MG63 (cell line): ENCODE results near the gene ZNF282. TPM values are rescaled to one million over a fixed set of nuclear protein-coding genes. Genes with fewer than 3 reads are reported as not detected.
"Not testable (repeated sequence)": the region's sequence is repeated elsewhere in the genome, so short reads cannot be mapped to it uniquely, and the experiment has no call there.

ENCODE experiments used
- DNase-seq: peaks from one replicate; pipeline ENCODE4 v3.0.0-alpha.2; 2020
- H3K27me3 ChIP-seq: fragments of 250-450 bp; sonication (Bioruptor Pico); 2 replicates; pipeline ENCODE4 v1.5.1; 2020; ENCODE audit warnings: mild to moderate bottlenecking, moderate library complexity
- H3K36me3 ChIP-seq: fragments of 250-450 bp; sonication (Bioruptor Pico); 2 replicates; pipeline ENCODE4 v1.5.1; 2020; ENCODE audit warnings: mild to moderate bottlenecking, moderate library complexity
- H3K4me3 ChIP-seq: fragments of 250-450 bp; sonication (Bioruptor Pico); 2 replicates; pipeline ENCODE4 v1.5.1; 2020; ENCODE audit warnings: mild to moderate bottlenecking, moderate library complexity
- H3K9me3 ChIP-seq: fragments of 250-450 bp; sonication (Bioruptor Pico); 2 replicates; pipeline ENCODE4 v1.5.1; 2020; ENCODE audit warnings: mild to moderate bottlenecking, moderate library complexity
- total RNA-seq: library from RNA; depleted of rRNA; stranded (reverse); fragments of >200 nt; shearing (Covaris generic); gene quantifications from 2 replicates; pipeline ENCODE4 v1.2.3, GENCODE V29; 2014; ENCODE audit warnings: low replicate concordance

ZNF282 gene
- total RNA-seq, 1 experiment from 2014 or later, result 10.8 TPM

GRCh38 chr7:149232362-149232761 is 37.0 kb downstream of the ZNF282 start:
- H3K4me3 ChIP-seq, result no peak overlapping the region
- no peaks in the 10 kb centered on the region for H3K36me3 ChIP-seq
- DNase-seq, result no peak
- no peaks in the 10 kb centered on the region for H3K27me3 ChIP-seq
- H3K9me3 ChIP-seq, result no peaks in the 10 kb centered on the region

- not testable (repeated sequence) for H3K9me3 ChIP-seq, H3K4me3 ChIP-seq, H3K27me3 ChIP-seq, H3K36me3 ChIP-seq
- DNase-seq, result peak; percentile 82
Observed at GRCh38 chr7:149233655-149234204, 38.4 kb downstream of the ZNF282 start.

GRCh38 chr7:149237502-149237901 is 42.2 kb downstream of the ZNF282 start:
- no peaks in the 10 kb centered on the region for H3K27me3 ChIP-seq
- DNase-seq, result no peak
- H3K9me3 ChIP-seq, result peaks cover under 1% of the 10 kb centered on the region; the same call in 1 of the 2 replicates
- peaks cover 2% of the 10 kb centered on the region for H3K36me3 ChIP-seq
- H3K4me3 ChIP-seq, result no peak overlapping the region

- H3K27me3 ChIP-seq, result no peaks in the 10 kb centered on the region
- H3K4me3 ChIP-seq, result no peak overlapping the region
- peaks cover 4% of the 10 kb centered on the region for H3K9me3 ChIP-seq
- DNase-seq, result no peak
- peaks cover 5% of the 10 kb centered on the region for H3K36me3 ChIP-seq
Observed at GRCh38 chr7:149238051-149238450, 42.7 kb downstream of the ZNF282 start.

DNA sequence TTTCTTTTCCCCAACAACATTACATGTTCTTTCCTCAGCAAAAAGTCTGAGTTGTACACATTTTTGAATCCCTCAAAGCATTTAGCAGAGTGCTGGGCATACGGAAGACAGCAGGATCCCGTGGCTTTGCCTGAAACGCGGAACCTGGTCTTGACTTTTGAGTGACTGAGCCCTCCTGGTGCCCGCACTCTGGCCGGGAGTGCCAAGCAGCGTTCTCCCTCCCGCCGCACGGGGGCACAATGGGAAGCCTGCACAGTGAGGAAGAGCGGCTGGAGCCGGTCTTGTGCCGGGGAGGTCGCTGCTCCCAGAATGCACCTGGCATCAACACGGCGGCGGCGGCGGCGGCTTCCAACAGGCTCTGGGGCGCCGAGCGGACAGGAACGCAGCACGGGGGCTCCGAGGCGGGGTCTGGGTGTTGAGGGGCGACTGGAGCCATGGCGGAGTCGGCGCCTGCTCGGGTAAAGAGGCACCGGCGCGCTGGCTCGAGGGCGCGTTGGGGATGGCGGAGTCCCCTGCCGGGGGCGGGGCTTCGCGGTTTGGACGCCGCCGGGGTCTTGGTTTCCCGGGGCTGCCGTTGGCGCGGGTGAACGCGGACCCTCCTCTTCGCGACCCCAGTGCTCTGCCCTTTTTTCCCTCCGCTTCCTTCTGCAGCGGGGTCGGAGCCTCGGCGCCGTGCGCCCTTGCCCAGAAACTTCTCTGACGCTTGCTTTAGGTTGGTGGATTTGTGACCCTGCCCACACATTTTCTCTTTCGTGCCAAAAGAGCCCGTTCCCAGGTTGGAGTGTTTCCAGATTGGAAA is 44.2 kb downstream of the ZNF282 start, which contains the start of gene ZNF212:
Gene ZNF212, plus strand, starts transcription at position 307 of the 799 bp plus-strand sequence. Its CDS starts 128 bp downstream, at position 435.
- Histone ChIP-seq H3K4me3 (peak within 1 kb of the TSS; percentile 88), H3K36me3 (peaks cover 5% of the 10 kb centered on the region), H3K9me3 (peaks cover 4% of the 10 kb centered on the region), H3K27me3 (no peaks in the 10 kb centered on the region)
- peak; percentile 89 for DNase-seq

GRCh38 chr7:149240637-149241036 is 45.3 kb downstream of the ZNF282 start:
- peaks cover 5% of the 10 kb centered on the region for H3K36me3 ChIP-seq
- H3K9me3 ChIP-seq, result peaks cover 4% of the 10 kb centered on the region
- H3K27me3 ChIP-seq, result no peaks in the 10 kb centered on the region
- H3K4me3 ChIP-seq, result peak overlapping the region; percentile 88
- DNase-seq, result no peak

- H3K4me3 ChIP-seq, result no peak overlapping the region
- peaks cover 5% of the 10 kb centered on the region for H3K36me3 ChIP-seq
- DNase-seq, result no peak
- H3K9me3 ChIP-seq, result peaks cover 4% of the 10 kb centered on the region
- no peaks in the 10 kb centered on the region for H3K27me3 ChIP-seq
Observed at GRCh38 chr7:149241696-149242095, 46.4 kb downstream of the ZNF282 start.

- DNase-seq, result no peak
- H3K9me3 ChIP-seq, result peaks cover 4% of the 10 kb centered on the region
- H3K36me3 ChIP-seq, result peaks cover 5% of the 10 kb centered on the region
- H3K4me3 ChIP-seq, result no peak overlapping the region
- H3K27me3 ChIP-seq, result no peaks in the 10 kb centered on the region
Observed at GRCh38 chr7:149245244-149245643, 49.9 kb downstream of the ZNF282 start.

GRCh38 chr7:149245744-149246143 is 50.4 kb downstream of the ZNF282 start:
- H3K36me3 ChIP-seq, result peaks cover 5% of the 10 kb centered on the region
- no peaks in the 10 kb centered on the region for H3K27me3 ChIP-seq
- H3K4me3 ChIP-seq, result no peak overlapping the region
- H3K9me3 ChIP-seq, result peaks cover 4% of the 10 kb centered on the region
- DNase-seq, result no peak

DNA sequence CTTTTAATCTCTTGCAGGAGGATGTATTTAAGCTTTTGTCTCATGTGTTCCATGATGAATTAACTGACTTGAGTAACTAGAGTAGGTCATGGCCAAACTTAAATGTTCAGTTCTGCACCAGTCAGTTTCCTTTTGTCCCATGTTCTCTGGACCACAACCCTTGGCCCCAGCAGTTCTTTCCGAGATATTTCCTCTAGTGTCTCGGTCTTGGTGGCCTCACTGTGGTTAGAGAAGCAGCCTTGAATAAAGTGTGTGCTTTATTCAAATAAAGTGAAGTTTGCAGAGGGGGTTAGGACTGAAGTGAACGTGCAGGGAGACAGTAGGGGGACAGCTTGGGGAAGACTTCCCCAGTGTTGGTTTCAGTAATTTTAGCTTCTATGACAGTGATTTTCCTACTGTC is 53.4 kb downstream of the ZNF282 start:
- Histone ChIP-seq H3K27me3 (no peaks in the 10 kb centered on the region), H3K9me3 (no peaks in the 10 kb centered on the region), H3K36me3 (no peaks in the 10 kb centered on the region), H3K4me3 (no peak overlapping the region)
- no peak for DNase-seq

GRCh38 chr7:149250151-149250550 is 54.8 kb downstream of the ZNF282 start:
- DNase-seq, H3K36me3 ChIP-seq, H3K27me3 ChIP-seq: not testable (repeated sequence)

DNA sequence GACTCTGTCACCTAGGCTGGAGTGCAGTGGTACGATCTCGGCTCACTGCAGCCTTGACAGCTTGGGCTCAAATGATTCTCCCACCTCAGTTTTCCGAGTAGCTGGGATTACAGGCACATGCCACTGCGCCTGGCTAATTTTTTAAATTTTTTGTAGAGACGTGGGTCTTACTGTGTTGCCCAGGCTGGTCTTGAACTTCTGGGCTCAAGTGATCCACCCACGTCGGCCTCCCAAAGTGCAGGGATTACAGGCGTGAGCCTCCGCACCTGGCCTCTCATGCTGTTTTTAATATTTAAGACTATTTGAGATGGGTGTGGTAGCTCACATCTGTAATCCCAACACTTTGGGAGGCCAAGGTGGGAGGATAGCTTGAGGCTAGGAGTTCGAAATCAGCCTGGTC is 56.2 kb downstream of the ZNF282 start:
- not testable (repeated sequence) for H3K36me3 ChIP-seq, H3K27me3 ChIP-seq, H3K4me3 ChIP-seq, DNase-seq, H3K9me3 ChIP-seq

More at GRCh38 chr7:149250151-149250550, 54.8 kb downstream of the ZNF282 start:
- not testable (repeated sequence) for H3K9me3 ChIP-seq, H3K4me3 ChIP-seq

- Histone ChIP-seq H3K27me3 (no peaks in the 10 kb centered on the region), H3K36me3 (no peaks in the 10 kb centered on the region), H3K9me3 (no peaks in the 10 kb centered on the region), H3K4me3 (no peak overlapping the region)
- no peak for DNase-seq
Observed at GRCh38 chr7:149252378-149252777, 57.0 kb downstream of the ZNF282 start.

GRCh38 chr7:149253665-149254064 is 58.3 kb downstream of the ZNF282 start:
- Histone ChIP-seq H3K4me3 (no peak overlapping the region), H3K9me3 (no peaks in the 10 kb centered on the region), H3K27me3 (no peaks in the 10 kb centered on the region), H3K36me3 (no peaks in the 10 kb centered on the region)
- DNase-seq, result no peak

GRCh38 chr7:149254181-149254858 is 59.0 kb downstream of the ZNF282 start:
- H3K36me3 ChIP-seq, result no peaks in the 10 kb centered on the region
- no peaks in the 10 kb centered on the region for H3K27me3 ChIP-seq
- no peaks in the 10 kb centered on the region for H3K9me3 ChIP-seq
- no peak overlapping the region for H3K4me3 ChIP-seq
- no peak for DNase-seq

- Histone ChIP-seq H3K27me3 (no peaks in the 10 kb centered on the region), H3K4me3 (no peak overlapping the region), H3K9me3 (no peaks in the 10 kb centered on the region), H3K36me3 (no peaks in the 10 kb centered on the region)
- DNase-seq, result no peak
Observed at GRCh38 chr7:149255174-149255573, 59.8 kb downstream of the ZNF282 start.

- H3K36me3 ChIP-seq, result no peaks in the 10 kb centered on the region
- H3K4me3 ChIP-seq, result no peak overlapping the region
- H3K9me3 ChIP-seq, result no peaks in the 10 kb centered on the region
- no peaks in the 10 kb centered on the region for H3K27me3 ChIP-seq
- no peak for DNase-seq
Observed at GRCh38 chr7:149256568-149256967, 61.2 kb downstream of the ZNF282 start.
